C4-2B (cell line): ENCODE results near the gene OR13C4.
"Not testable (repeated sequence)": the region's sequence is repeated elsewhere in the genome, so short reads cannot be mapped to it uniquely, and the experiment has no call there.

ENCODE experiments used
- H3K27ac ChIP-seq: fragments of 450-650 bp; 2 replicates; pipeline ENCODE4 v1.5.1; 2017
- ZFX ChIP-seq: fragments of 450-650 bp; IDR thresholded peaks from 2 replicates; pipeline ENCODE4 v1.6.1; 2017
- TF ChIP-seq, protein P1 (sequence below): fragments of 450-650 bp; conservative IDR thresholded peaks from 2 replicates; pipeline ENCODE4 v1.5.1; 2017; ENCODE audit warnings: mild to moderate bottlenecking

Gene OR13C4

GRCh38 chr9:104544644-104545043 is 17.6 kb upstream of the OR13C4 start:
- no peak for TF ChIP-seq ZFX
- TF ChIP-seq, protein P1, sequence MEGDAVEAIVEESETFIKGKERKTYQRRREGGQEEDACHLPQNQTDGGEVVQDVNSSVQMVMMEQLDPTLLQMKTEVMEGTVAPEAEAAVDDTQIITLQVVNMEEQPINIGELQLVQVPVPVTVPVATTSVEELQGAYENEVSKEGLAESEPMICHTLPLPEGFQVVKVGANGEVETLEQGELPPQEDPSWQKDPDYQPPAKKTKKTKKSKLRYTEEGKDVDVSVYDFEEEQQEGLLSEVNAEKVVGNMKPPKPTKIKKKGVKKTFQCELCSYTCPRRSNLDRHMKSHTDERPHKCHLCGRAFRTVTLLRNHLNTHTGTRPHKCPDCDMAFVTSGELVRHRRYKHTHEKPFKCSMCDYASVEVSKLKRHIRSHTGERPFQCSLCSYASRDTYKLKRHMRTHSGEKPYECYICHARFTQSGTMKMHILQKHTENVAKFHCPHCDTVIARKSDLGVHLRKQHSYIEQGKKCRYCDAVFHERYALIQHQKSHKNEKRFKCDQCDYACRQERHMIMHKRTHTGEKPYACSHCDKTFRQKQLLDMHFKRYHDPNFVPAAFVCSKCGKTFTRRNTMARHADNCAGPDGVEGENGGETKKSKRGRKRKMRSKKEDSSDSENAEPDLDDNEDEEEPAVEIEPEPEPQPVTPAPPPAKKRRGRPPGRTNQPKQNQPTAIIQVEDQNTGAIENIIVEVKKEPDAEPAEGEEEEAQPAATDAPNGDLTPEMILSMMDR = no peak
- no peak overlapping the region for H3K27ac ChIP-seq

GRCh38 chr9:104539275-104539674 is 12.3 kb upstream of the OR13C4 start:
- no peak overlapping the region for H3K27ac ChIP-seq
- TF ChIP-seq, protein P1 = no peak
- TF ChIP-seq ZFX = no peak

DNA sequence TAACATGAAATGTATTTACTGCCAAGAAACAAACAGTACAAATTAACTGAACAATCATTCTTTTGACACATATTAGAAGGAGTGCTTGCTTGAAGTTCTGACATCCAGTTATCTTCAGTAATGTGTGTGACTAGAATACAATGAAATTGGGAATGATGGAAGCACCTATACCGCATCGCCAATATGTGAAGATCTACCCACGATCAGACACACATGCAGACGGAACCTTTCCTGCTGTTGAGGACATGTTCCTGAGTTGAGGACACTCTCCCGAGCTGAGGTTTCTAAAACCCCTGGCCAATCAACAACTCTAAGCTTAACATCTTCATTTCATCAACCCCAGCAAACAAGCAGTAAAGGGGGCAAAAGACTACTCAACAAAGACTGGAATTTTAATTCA is 9.7 kb upstream of the OR13C4 start, which contains the start of gene OR13C3:
TSS of gene OR13C3 (minus strand) at position 101 of the 400 bp plus-strand sequence. CDS start 133 bp downstream, outside the sequence.
- no peak within 1 kb of the TSS for H3K27ac ChIP-seq
- TF ChIP-seq, protein P1 = no peak
- TF ChIP-seq ZFX = no peak

- not testable (repeated sequence) for H3K27ac ChIP-seq
Measured at GRCh38 chr9:104520241-104520640, 6.8 kb downstream of the OR13C4 start.

GRCh38 chr9:104514901-104515300 is 12.1 kb downstream of the OR13C4 start:
- H3K27ac ChIP-seq = no peak overlapping the region
- TF ChIP-seq, protein P1 = no peak
- TF ChIP-seq ZFX = no peak

DNA sequence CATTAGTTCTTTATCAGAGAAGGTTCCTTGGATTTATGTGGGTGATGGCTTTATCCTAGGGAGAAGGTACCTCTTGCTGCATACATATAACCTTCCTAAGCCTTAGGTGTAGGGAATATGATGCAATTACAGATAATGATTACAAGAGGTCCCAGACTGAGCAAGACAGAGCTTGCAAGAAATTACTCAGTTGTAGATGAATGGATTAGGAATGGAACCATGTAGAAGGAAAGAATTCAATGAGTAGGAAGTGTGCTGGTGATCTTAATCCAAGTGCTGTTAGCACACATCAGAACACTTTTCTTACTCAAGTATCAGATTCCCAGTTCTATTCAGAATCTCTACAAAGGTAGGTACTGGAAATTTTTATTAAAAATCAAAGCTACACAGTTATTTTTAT is 20.4 kb downstream of the OR13C4 start:
- TF ChIP-seq, protein P1 = no peak
- no peak for TF ChIP-seq ZFX
- no peak overlapping the region for H3K27ac ChIP-seq

DNA sequence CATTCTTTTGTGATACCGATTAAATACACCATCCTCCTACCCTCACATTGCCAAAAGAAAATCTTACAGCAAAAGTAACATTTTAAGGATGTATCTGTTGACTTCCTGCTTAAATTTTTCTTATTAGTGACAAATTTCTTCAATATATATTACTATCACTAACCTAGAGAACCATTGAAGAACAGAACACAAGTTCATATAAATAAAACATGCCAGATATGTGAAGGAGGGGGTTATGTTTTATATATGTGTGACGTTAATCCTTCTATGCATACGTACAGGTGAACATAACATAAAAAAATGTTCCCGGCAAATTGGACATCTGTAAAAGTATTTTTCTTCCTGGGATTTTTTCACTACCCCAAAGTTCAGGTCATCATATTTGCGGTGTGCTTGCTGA is 23.0 kb downstream of the OR13C4 start, which contains the start of gene OR13F1:
TSS of gene OR13F1 (plus strand) at position 301 of the 400 bp plus-strand sequence. CDS start at position 301, 0 bp downstream.
- TF ChIP-seq ZFX = no peak
- TF ChIP-seq, protein P1 = no peak
- no peak within 1 kb of the TSS for H3K27ac ChIP-seq

DNA sequence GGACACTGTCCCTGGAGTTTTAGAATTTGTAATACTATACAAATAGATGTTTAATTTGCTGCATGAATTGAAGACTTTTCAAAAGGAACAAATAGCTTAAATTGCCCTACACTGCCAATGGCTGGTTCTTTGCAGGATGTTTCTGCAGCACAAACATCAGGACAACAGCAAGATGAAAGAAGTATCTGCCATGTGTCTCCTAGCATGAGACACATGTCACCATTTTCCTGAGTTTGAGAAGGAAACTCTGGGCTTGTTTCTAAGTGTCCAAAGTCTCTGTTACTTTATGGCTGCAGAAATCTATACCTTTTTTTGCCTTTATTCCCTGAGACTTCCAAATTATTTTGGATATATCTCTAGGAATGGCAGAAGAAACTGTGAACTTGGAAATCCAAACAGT is 23.6 kb downstream of the OR13C4 start:
- TF ChIP-seq, protein P1 = no peak
- no peak for TF ChIP-seq ZFX
- H3K27ac ChIP-seq = no peak overlapping the region
